ENCODE results near the gene PLA2G3. TPM values are rescaled to one million over a fixed set of nuclear protein-coding genes. Genes with fewer than 3 reads are reported as not detected.
A peak's percentile ranks its signal among the peaks of the same experiment; 100 is the strongest.

The PLA2G3 gene
- total RNA-seq, 1 donor from 2014 or later: not detected

- peak overlapping the region; percentile 97 for H3K4me3 ChIP-seq (ENCODE audit: low read depth, low read length)
- DNase-seq (ENCODE audit: low read depth): no peak
- TF ChIP-seq, protein P1, sequence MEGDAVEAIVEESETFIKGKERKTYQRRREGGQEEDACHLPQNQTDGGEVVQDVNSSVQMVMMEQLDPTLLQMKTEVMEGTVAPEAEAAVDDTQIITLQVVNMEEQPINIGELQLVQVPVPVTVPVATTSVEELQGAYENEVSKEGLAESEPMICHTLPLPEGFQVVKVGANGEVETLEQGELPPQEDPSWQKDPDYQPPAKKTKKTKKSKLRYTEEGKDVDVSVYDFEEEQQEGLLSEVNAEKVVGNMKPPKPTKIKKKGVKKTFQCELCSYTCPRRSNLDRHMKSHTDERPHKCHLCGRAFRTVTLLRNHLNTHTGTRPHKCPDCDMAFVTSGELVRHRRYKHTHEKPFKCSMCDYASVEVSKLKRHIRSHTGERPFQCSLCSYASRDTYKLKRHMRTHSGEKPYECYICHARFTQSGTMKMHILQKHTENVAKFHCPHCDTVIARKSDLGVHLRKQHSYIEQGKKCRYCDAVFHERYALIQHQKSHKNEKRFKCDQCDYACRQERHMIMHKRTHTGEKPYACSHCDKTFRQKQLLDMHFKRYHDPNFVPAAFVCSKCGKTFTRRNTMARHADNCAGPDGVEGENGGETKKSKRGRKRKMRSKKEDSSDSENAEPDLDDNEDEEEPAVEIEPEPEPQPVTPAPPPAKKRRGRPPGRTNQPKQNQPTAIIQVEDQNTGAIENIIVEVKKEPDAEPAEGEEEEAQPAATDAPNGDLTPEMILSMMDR (conservative IDR thresholded peaks at IDR 0.05; ENCODE audit: low read depth, low read length): no peak
These were observed 20.1 kb upstream of the PLA2G3 start for GRCh38 chr22:31160328-31160978.

GRCh38 chr22:31155422-31155821 lies 15.1 kb upstream of the PLA2G3 start:
- DNase-seq (ENCODE audit: low read depth): no peak
- TF ChIP-seq, protein P1 (conservative IDR thresholded peaks at IDR 0.05; ENCODE audit: low read depth, low read length): no peak
- H3K4me3 ChIP-seq (ENCODE audit: low read depth, low read length): no peak overlapping the region

DNA sequence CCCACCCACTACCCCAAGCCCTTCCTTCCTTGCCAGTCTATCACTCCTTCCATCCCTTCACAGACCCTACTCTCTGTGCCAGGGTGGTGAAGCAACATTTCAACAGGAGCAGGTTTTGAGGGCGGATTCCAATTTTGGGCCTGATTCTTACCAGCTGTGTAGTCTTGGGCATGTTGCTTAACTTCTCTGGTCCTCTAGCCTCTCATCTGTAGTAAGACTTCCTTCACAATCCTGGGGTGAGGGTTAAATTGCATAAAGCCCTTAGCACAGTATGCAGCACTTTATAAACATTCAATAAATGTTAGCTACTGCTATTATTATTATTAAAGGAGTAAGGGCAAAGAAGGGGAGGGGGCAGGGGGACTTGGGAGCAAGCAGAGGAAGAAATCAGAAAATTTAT lies 14.7 kb upstream of the PLA2G3 start:
- no peak overlapping the region for H3K4me3 ChIP-seq (ENCODE audit: low read depth, low read length)

DNA sequence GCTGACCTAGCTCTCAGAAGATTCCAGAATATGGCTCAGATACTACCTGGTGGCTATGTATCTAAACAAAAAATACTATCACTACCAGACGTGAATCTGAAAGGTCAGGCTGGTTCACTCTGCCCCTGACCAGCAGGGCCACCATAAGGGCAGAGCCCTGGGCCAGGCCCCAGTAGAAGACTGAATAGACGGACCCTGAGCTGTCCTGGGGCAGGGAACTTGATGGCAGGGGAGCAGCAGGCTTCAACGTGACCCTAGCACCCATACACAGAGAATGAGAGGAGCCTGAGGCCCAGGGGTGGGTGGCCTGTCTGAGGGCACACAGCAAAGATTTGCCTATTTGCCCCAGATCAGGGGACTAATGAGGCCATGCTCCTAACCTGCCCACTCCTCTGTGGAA lies 13.0 kb upstream of the PLA2G3 start:
- TF ChIP-seq, protein P1 (conservative IDR thresholded peaks at IDR 0.05; ENCODE audit: low read depth, low read length): no peak
- no peak overlapping the region for H3K4me3 ChIP-seq (ENCODE audit: low read depth, low read length)
- DNase-seq (ENCODE audit: low read depth): no peak

More for the DNA sequence above, 14.7 kb upstream of the PLA2G3 start:
- no peak for DNase-seq (ENCODE audit: low read depth)
- TF ChIP-seq, protein P1 (conservative IDR thresholded peaks at IDR 0.05; ENCODE audit: low read depth, low read length): no peak

- TF ChIP-seq, protein P1 (conservative IDR thresholded peaks at IDR 0.05; ENCODE audit: low read depth, low read length): no peak
- no peak overlapping the region for H3K4me3 ChIP-seq (ENCODE audit: low read depth, low read length)
- DNase-seq (ENCODE audit: low read depth): no peak
These were observed 11.6 kb upstream of the PLA2G3 start for GRCh38 chr22:31151872-31152271.

DNA sequence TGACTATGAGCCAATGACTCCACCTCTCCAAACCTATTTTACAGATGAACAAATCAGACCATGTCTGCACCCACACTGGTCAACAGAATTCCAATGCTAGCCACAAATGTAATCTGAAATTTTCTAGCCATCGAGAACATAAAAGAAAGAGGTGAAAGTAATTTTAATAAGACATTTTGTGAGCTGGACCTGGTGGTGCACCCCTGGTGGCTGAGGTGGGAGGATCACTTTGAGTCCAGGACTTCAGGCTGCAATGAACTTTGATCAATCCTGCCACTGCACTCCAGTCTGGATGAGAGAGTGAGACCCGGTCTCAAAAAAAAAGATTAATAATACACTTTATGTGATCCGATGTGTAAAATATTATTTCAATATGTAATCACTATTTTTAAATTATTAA lies 10.3 kb upstream of the PLA2G3 start:
- H3K4me3 ChIP-seq (ENCODE audit: low read depth, low read length): no peak overlapping the region
- no peak for DNase-seq (ENCODE audit: low read depth)
- TF ChIP-seq, protein P1 (conservative IDR thresholded peaks at IDR 0.05; ENCODE audit: low read depth, low read length): peak; percentile 49

Data from epithelial cell of proximal tubule (primary cell).